ENCODE data around the gene CCDC92B.

- TF ChIP-seq, protein P1, sequence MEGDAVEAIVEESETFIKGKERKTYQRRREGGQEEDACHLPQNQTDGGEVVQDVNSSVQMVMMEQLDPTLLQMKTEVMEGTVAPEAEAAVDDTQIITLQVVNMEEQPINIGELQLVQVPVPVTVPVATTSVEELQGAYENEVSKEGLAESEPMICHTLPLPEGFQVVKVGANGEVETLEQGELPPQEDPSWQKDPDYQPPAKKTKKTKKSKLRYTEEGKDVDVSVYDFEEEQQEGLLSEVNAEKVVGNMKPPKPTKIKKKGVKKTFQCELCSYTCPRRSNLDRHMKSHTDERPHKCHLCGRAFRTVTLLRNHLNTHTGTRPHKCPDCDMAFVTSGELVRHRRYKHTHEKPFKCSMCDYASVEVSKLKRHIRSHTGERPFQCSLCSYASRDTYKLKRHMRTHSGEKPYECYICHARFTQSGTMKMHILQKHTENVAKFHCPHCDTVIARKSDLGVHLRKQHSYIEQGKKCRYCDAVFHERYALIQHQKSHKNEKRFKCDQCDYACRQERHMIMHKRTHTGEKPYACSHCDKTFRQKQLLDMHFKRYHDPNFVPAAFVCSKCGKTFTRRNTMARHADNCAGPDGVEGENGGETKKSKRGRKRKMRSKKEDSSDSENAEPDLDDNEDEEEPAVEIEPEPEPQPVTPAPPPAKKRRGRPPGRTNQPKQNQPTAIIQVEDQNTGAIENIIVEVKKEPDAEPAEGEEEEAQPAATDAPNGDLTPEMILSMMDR (IDR thresholded peaks at IDR 0.05): no peak
- no peak for TF ChIP-seq EP300 (IDR thresholded peaks at IDR 0.05)
Observed at GRCh38 chr17:2692781-2693135, 56.7 kb downstream of the CCDC92B start.

Data from upper lobe of left lung (tissue), 4 donors.